Omental fat pad (tissue), 4 donors: ENCODE results near the gene PSMC4. TPM values are rescaled to one million over a fixed set of nuclear protein-coding genes. Genes with fewer than 3 reads are reported as not detected.

Experiments used
- ATAC-seq: fragments of 150-250 bp; one replicate; pipeline ENCODE4 v1.9.1; 2016; ENCODE audit warnings: mild to moderate bottlenecking, moderate library complexity; ENCODE audit not compliant: low FRiP score
- DNase-seq: peaks from one replicate; pipeline ENCODE4 v3.0.0-alpha.2; 2019; ENCODE audit warnings: low spot score
- total RNA-seq, 4 donors: library from RNA; depleted of rRNA; stranded (reverse); fragments of >200 nt; gene quantifications; one replicate each; pipeline ENCODE4 v1.1.0, GENCODE V29; 2016
- TF ChIP-seq, protein P1 (sequence below), 3 donors: fragments of 450-650 bp; IDR thresholded peaks; one replicate each; pipeline ENCODE4 v1.5.1; 2016 to 2017; ENCODE audit warnings: antibody characterized with exemption in 3 of 3, mild to moderate bottlenecking in 3 of 3, moderate library complexity in 2 of 3

The PSMC4 gene
- total RNA-seq, 4 donors from 2014 or later: 52.6 to 141 (median 75.4) TPM

DNA sequence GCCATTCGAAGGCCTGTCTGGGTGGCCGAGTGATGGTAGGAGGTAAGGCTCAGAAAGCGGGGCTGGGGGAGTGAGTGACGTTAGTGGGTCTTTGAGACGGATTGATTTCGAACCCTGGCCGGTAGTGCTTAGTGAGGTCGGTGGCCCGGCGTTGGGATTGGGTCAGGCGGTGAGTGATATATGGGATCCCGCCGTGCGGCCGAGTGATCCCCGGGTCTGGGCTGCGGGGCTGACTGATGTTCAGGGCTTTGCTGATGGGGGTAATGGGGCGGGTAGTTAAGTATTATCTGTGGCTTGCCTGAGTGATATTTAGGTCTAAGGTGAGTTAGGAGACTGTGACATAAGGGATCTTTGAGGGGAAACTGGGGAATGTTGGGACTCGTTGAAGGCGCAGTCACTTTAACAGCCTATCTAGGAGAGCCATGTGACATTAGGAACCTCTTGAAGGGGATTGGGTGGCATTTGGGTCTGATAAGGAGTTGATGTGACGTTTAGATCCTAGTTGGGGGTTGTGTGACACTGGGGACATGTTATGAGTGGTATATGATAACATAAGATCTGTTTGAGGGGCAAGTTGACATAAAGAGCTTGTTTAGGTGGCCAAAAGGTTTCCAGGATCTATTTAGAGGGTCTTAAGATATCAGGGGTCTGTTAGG is 543 bp downstream of the PSMC4 start:
- DNase-seq: no peak
- ATAC-seq: peak; percentile 7
- TF ChIP-seq, protein P1, sequence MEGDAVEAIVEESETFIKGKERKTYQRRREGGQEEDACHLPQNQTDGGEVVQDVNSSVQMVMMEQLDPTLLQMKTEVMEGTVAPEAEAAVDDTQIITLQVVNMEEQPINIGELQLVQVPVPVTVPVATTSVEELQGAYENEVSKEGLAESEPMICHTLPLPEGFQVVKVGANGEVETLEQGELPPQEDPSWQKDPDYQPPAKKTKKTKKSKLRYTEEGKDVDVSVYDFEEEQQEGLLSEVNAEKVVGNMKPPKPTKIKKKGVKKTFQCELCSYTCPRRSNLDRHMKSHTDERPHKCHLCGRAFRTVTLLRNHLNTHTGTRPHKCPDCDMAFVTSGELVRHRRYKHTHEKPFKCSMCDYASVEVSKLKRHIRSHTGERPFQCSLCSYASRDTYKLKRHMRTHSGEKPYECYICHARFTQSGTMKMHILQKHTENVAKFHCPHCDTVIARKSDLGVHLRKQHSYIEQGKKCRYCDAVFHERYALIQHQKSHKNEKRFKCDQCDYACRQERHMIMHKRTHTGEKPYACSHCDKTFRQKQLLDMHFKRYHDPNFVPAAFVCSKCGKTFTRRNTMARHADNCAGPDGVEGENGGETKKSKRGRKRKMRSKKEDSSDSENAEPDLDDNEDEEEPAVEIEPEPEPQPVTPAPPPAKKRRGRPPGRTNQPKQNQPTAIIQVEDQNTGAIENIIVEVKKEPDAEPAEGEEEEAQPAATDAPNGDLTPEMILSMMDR (IDR thresholded peaks at IDR 0.05): no peak

GRCh38 chr19:39974377-39975155 is 3.6 kb downstream of the PSMC4 start:
- no peak for DNase-seq
- TF ChIP-seq, protein P1 (IDR thresholded peaks at IDR 0.05): no peak

DNA sequence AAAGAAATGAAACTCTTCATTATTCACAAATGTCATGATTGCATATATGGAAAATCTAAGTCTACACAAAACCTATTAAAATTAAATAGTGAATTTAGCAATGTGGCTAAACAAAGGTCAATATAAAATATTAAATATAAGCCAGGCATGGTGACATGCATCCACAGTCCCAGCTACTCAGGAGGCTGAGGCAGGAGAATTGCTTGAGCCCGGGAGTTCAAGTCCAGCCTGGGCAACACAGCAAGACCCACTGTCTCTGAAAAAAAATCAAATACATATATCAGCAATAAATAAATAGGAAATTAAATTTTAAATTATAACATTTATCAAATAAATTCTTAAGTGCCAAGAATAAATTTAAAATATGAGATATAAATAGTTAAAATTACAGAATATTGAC is 11.9 kb downstream of the PSMC4 start:
- ATAC-seq (no peak), DNase-seq (no peak)
- TF ChIP-seq, protein P1 (IDR thresholded peaks at IDR 0.05): no peak

More at GRCh38 chr19:39974377-39975155, 3.6 kb downstream of the PSMC4 start:
- ATAC-seq: no peak

DNA sequence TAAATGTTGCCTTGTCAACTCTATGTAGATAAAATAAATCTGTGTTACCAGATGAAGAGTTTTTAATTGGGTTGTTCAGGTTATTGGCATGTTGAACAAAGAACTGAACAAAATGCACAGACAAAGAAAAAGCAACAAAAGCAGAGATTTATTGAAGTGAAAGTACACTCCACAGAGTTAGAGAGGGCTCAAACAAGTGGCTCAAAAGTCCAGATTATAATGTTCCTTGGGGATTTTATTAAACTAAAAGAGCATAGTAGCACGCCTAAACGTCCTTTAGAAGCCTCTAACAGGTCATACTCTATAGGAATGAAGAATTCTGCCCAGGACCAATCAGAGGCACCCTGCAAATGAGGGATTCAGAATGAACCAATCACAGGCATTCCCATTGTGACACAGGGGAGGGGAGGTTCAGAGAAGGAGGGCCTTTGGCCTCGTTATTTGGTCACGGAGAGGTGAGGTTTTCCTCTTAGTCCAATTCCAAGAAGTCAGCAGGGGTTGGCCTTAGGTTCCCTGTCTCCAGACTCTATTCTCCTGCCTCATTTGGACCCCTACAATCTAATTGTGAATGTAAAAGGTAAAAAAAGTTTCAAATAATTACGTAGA is 12.8 kb downstream of the PSMC4 start:
- TF ChIP-seq, protein P1 (IDR thresholded peaks at IDR 0.05): no peak
- no peak for DNase-seq
- ATAC-seq: no peak

DNA sequence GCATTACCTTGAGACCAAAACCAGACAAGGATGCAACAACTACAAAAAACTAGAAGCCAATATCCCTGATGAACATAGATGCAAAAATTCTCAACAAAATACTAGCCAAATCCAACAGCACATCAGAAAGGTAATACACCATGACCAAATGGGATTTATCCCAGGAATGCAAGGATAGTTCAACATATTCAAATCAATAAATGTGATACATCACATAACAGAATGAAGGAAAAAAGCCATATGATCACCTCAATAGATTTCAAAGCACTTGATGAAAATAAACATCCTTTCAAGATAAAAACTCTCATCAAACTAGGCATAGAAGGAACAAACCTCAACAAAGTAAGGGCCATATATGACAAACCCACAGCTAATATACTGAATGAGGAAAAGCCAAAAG is 15.7 kb downstream of the PSMC4 start:
- ATAC-seq (no peak), DNase-seq (no peak)
- TF ChIP-seq, protein P1 (IDR thresholded peaks at IDR 0.05): no peak

- TF ChIP-seq, protein P1 (IDR thresholded peaks at IDR 0.05): no peak
- ATAC-seq: no peak
- DNase-seq: no peak
Observed at GRCh38 chr19:39987167-39987566, 16.2 kb downstream of the PSMC4 start.
